GM10266 (cell line): ENCODE results near the gene DIP2C.

Source experiments
- DNase-seq: peaks from one replicate; pipeline ENCODE4 v3.0.0; 2012; ENCODE audit errors: extremely low spot score
- TF ChIP-seq, protein P1 (sequence below): IDR thresholded peaks from 2 replicates; pipeline ENCODE4 v1.5.1; 2012; ENCODE audit warnings: mild to moderate bottlenecking, low read depth; ENCODE audit not compliant: control insufficient read depth, insufficient read depth; ENCODE audit errors: missing control alignments

The DIP2C gene

DNA sequence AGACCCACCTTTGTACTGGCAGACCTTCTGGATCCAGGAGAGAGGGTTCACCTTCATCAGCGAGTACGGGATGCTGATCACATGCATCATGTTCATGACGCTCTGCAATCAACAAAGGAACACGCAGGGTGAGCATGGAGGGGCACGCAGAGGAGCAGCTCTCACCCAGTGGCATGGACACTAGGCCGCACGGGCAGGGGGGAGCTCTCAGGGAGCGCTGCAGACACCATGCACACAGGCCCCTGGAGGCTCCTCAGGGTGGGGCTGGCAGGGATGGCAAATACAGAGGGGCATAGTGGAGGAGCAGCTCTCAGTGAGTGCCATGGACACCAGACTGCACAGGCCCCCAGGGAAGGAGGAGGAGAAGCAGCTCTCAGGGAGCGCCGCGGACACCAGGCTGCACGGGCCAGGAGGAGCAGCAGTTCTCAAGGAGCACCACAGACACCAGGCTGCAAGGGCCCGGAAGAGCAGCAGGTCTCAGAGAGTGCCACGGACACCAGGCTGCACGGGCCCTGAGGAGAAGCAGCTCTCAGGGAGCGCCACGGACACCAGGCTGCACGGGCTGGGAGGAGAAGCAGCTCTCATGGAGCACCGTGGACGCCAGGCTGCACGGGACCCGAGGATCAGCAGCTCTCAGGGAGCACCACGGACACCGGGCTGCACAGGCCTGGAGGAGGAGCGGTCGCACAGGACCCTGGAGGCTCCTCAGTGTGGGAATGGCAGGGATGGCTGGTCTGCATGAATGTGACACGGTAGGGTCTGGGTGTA, 304.7 kb downstream of the DIP2C start:
- TF ChIP-seq, protein P1, sequence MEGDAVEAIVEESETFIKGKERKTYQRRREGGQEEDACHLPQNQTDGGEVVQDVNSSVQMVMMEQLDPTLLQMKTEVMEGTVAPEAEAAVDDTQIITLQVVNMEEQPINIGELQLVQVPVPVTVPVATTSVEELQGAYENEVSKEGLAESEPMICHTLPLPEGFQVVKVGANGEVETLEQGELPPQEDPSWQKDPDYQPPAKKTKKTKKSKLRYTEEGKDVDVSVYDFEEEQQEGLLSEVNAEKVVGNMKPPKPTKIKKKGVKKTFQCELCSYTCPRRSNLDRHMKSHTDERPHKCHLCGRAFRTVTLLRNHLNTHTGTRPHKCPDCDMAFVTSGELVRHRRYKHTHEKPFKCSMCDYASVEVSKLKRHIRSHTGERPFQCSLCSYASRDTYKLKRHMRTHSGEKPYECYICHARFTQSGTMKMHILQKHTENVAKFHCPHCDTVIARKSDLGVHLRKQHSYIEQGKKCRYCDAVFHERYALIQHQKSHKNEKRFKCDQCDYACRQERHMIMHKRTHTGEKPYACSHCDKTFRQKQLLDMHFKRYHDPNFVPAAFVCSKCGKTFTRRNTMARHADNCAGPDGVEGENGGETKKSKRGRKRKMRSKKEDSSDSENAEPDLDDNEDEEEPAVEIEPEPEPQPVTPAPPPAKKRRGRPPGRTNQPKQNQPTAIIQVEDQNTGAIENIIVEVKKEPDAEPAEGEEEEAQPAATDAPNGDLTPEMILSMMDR: no peak
- no peak for DNase-seq

DNA sequence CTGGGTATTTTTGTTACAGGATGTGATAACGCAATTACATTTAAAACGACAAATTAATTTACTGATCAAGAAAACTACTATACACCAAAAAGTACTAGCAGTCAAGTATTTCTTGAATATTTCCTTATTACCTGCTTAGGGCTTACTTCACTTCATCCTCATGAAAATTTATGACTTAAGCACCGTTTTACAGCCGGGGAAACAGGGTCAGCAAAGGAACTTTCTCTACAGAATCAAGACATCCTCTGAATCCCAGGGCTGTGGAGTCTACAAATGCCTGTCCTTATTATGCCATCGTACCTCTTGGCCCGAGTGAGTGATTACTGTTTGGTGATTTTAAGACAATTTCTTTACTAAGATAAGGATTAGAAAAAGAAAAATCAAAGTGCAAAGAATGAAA, 305.9 kb downstream of the DIP2C start:
- no peak for DNase-seq
- TF ChIP-seq, protein P1: no peak

DNA sequence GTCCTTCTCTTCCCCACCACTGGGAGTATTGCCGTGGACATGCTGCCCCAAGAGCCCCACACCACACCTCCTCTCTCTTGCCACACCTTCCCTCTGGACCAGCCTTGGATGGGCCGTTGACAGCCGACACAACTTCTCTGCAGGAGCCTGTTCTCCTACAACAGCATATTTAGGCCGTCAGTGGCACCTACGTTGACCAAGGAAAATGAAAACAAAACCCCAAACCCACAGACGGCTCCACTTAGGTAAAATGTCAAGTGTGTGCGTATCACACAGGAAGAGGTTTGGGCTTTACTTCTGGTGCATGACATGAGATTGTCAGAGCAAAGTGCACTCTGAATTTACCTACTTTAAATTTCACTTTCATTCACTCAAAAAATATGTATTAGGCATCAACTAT, 307.7 kb downstream of the DIP2C start:
- no peak for DNase-seq
- TF ChIP-seq, protein P1: no peak

DNA sequence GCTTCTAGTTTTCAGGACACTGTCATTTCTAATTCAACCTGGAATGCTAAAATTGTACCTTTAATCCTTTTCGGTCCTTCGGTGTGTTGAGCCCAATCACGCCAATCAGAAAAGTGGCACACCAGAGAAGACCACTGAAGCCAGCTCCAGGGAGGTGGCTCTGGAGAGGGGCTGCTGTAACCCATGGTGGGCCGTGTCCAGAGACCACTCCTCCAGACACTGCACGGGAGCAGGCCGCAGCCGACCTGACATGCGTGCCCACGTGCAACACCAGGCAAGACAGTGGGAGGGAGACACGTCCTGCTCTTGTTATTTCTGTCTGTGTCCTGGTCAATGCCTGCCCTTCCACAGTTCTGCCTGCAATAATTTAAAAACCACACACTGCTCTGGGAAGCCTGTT, 308.1 kb downstream of the DIP2C start:
- TF ChIP-seq, protein P1: no peak
- DNase-seq: no peak

DNA sequence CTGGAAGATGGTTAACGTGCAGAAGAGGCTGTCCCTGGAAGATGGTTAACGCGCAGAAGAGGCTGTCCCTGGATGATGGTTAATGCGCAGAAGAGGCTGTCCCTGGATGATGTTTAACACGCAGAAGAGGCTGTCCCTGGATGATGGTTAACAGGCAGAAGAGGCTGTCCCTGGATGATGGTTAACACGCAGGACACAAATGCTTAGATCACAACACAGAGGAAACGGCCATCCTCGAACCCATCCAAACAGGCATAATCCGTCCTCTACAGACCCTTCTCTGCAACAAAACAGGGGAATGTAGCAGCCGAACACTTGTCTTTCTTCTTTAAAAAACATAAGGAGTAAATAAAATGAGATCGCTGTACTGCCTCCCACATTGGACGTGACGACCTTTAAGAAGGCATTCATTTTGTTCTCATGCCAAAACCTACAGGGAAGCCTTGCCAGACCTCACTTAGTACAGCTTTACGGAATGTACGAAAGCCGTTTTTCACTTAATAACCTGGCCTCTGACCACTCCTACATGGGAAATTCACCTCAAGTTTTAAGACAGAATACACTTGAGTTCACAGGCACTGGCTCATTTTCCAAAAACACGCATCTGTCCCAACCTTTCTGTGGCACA, 309.0 kb downstream of the DIP2C start:
- TF ChIP-seq, protein P1: no peak

DNA sequence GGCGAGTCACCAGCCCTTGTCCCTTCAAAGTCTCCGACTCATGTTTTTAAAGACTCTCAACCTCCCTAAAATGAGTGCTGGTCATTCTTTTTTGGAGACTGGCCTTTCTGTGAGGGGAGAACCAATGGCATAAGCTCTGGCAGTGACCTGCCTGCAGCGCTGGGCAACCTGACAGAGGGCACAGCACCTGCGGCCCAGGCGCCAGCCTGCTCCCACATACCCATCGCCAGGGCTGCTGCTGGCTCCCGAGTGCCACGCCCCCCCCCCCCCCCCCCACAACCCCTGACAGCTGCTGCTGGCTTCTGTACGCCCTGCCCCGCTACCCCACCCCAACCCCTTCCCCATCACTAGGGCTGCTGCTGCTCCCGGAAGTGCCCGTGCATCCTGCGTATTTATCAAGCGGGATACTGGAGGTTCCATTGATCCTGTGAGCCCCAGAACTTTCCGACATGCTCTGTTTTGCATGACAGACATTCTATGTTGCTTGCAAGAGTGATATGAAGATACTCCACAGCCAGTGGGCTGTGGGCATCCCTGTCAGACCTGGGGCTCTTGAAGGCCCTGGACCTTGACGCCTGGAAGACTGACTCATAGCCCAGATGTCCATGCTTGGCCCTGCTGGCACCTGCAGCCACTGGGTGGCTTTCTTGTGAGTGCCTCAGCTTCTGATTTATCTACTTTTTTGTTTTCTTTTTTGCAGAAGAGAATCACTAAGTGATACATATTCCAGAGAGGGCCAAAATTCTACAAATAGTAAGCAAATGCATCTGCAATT, 310.4 kb downstream of the DIP2C start:
- no peak for DNase-seq
- TF ChIP-seq, protein P1: no peak

More for the DNA sequence above, 309.0 kb downstream of the DIP2C start:
- DNase-seq: no peak
